ENCODE data around the gene IFNL1.

The IFNL1 gene

GRCh38 chr19:39318690-39319089 lies 22.5 kb downstream of the IFNL1 start:
- no peak for DNase-seq (ENCODE audit: low read depth)
- no peak for TF ChIP-seq CTCF (IDR thresholded peaks at IDR 0.05; ENCODE audit: control insufficient read depth, insufficient read depth, low read depth, low read length, missing control alignments)
- no peak overlapping the region for H3K4me3 ChIP-seq (ENCODE audit: control insufficient read depth, low read depth, low read length)

- DNase-seq (ENCODE audit: low read depth): no peak
- H3K4me3 ChIP-seq (ENCODE audit: control insufficient read depth, low read depth, low read length): no peak overlapping the region
- no peak for TF ChIP-seq CTCF (IDR thresholded peaks at IDR 0.05; ENCODE audit: control insufficient read depth, insufficient read depth, low read depth, low read length, missing control alignments)
These were observed 23.1 kb downstream of the IFNL1 start for GRCh38 chr19:39319098-39319891.

GRCh38 chr19:39319892-39320248 lies 23.7 kb downstream of the IFNL1 start:
- peak overlapping the region; percentile 35 for H3K4me3 ChIP-seq (ENCODE audit: control insufficient read depth, low read depth, low read length)
- TF ChIP-seq CTCF (IDR thresholded peaks at IDR 0.05; ENCODE audit: control insufficient read depth, insufficient read depth, low read depth, low read length, missing control alignments): no peak
- DNase-seq (ENCODE audit: low read depth): no peak

GRCh38 chr19:39321117-39321831 lies 25.1 kb downstream of the IFNL1 start:
- no peak overlapping the region for H3K4me3 ChIP-seq (ENCODE audit: control insufficient read depth, low read depth, low read length)
- DNase-seq (ENCODE audit: low read depth): no peak
- no peak for TF ChIP-seq CTCF (IDR thresholded peaks at IDR 0.05; ENCODE audit: control insufficient read depth, insufficient read depth, low read depth, low read length, missing control alignments)

GRCh38 chr19:39321832-39322176 lies 25.6 kb downstream of the IFNL1 start:
- TF ChIP-seq CTCF (IDR thresholded peaks at IDR 0.05; ENCODE audit: control insufficient read depth, insufficient read depth, low read depth, low read length, missing control alignments): no peak
- no peak for DNase-seq (ENCODE audit: low read depth)
- H3K4me3 ChIP-seq (ENCODE audit: control insufficient read depth, low read depth, low read length): no peak overlapping the region

GRCh38 chr19:39324242-39324842 lies 28.1 kb downstream of the IFNL1 start:
- TF ChIP-seq CTCF (IDR thresholded peaks at IDR 0.05; ENCODE audit: control insufficient read depth, insufficient read depth, low read depth, low read length, missing control alignments): no peak
- H3K4me3 ChIP-seq (ENCODE audit: control insufficient read depth, low read depth, low read length): no peak overlapping the region
- DNase-seq (ENCODE audit: low read depth): no peak

Measured in AG09309 (cell line).